ENCODE measurements around the gene RBM15B.
A peak's percentile ranks its signal among the peaks of the same experiment; 100 is the strongest.

The RBM15B gene

GRCh38 chr3:51371943-51372557, 19.0 kb upstream of the RBM15B start:
- H3K27ac Mint-ChIP-seq, result no peak overlapping the region
- H3K4me3 Mint-ChIP-seq, result no peak overlapping the region
- DNase-seq (ENCODE audit: low spot score), result no peak
- H3K36me3 Mint-ChIP-seq (ENCODE audit: low read depth), result no peaks in the 10 kb centered on the region
- H3K27me3 Mint-ChIP-seq (ENCODE audit: low read depth), result no peaks in the 10 kb centered on the region
- H3K4me1 Mint-ChIP-seq (ENCODE audit: low read depth), result no peaks in the 10 kb centered on the region
- no peaks in the 10 kb centered on the region for H3K9me3 Mint-ChIP-seq

DNA sequence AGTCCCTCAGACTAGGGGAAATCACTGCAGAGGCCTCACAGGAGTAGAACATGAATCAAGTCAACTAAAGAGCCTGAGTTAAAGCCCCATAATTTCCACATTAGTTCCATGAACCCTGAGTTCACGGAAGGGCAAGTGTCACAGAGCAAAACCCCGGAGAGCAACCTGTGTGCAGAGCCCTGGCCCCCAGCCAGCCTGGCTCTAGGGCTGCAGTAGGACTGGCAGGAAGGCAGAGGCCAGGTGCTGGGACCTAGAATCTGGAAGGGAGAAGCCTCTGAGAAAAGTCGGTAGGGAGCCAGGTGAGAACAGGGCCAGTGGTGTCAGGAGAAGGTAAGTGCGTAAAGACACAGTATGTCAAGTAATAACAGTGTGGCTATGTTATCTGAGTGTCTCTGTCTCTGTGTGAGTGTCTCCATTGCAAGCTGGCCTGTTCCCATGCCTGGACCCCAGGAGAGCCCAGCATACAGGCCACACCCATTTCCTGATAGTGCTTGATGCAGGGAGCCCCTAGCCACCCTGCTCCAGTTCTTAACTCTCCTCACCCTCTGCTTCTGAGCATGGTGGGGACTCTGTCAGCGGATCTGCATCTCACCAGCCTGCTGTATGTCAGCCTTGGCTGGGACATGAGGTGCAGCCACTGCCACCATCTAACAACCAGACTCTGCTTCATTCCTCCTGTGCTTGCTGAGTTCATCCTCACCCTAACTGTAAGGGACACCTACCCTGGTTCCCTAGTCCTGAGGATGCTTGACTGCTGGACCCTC, 17.2 kb upstream of the RBM15B start:
- H3K4me1 Mint-ChIP-seq (ENCODE audit: low read depth), result no peaks in the 10 kb centered on the region
- H3K4me3 Mint-ChIP-seq, result no peak overlapping the region
- H3K36me3 Mint-ChIP-seq (ENCODE audit: low read depth), result no peaks in the 10 kb centered on the region
- no peak overlapping the region for H3K27ac Mint-ChIP-seq
- no peaks in the 10 kb centered on the region for H3K27me3 Mint-ChIP-seq (ENCODE audit: low read depth)
- no peaks in the 10 kb centered on the region for H3K9me3 Mint-ChIP-seq
- DNase-seq (ENCODE audit: low spot score), result no peak

- no peaks in the 10 kb centered on the region for H3K27me3 Mint-ChIP-seq (ENCODE audit: low read depth)
These were observed 16.6 kb upstream of the RBM15B start for GRCh38 chr3:51374456-51374855.

DNA sequence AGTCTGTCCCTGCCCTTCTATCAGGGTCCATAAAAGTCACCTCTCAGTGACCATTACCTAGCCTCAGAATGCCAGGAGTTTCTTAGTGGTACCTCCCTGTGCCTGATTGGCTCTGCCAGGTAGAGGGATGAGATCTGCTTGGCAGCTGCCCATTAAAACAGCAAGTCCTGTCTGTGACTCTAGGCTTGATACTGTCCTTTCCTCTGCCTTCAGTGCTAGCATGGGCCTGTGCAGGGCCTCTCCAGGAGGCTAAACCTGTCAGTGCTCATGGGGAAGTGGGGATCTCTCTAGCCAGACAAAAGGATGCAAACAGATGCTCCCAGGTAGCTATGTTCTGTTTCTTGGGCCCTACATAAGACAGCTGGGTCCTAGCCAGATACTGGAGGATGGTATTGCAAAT, 15.9 kb upstream of the RBM15B start:
- H3K27ac Mint-ChIP-seq, result no peak overlapping the region
- H3K27me3 Mint-ChIP-seq (ENCODE audit: low read depth), result no peaks in the 10 kb centered on the region
- H3K4me3 Mint-ChIP-seq, result no peak overlapping the region
- no peaks in the 10 kb centered on the region for H3K9me3 Mint-ChIP-seq
- H3K36me3 Mint-ChIP-seq (ENCODE audit: low read depth), result no peaks in the 10 kb centered on the region
- H3K4me1 Mint-ChIP-seq (ENCODE audit: low read depth), result peaks cover 6% of the 10 kb centered on the region
- no peak for DNase-seq (ENCODE audit: low spot score)

More at GRCh38 chr3:51374456-51374855, 16.6 kb upstream of the RBM15B start:
- H3K4me3 Mint-ChIP-seq, result no peak overlapping the region
- no peaks in the 10 kb centered on the region for H3K36me3 Mint-ChIP-seq (ENCODE audit: low read depth)
- H3K27ac Mint-ChIP-seq, result no peak overlapping the region
- no peaks in the 10 kb centered on the region for H3K9me3 Mint-ChIP-seq
- peaks cover 5% of the 10 kb centered on the region for H3K4me1 Mint-ChIP-seq (ENCODE audit: low read depth)
- no peak for DNase-seq (ENCODE audit: low spot score)

DNA sequence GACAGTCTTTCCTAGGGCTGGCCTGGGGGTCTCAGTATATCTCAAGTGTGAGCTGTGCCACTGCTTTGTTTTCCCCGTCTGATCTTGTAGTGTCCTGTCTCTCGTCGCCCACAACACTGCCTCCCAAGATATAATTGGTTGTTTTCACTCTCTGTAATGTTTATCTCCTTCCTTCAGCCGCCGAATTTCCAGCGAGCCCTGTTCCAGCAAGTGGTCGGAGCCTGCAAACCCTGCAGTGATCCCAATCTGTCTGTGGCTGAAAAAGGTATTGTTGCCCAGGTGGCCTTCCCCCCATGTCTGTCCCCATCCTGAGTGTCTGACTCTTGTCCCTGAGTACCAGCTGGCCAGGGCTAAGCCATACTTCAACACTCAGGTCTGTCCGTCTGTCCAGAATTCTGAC, 15.5 kb upstream of the RBM15B start:
- Mint-ChIP-seq H3K27me3 (ENCODE audit: low read depth) (no peaks in the 10 kb centered on the region), H3K36me3 (ENCODE audit: low read depth) (no peaks in the 10 kb centered on the region), H3K27ac (no peak overlapping the region), H3K9me3 (no peaks in the 10 kb centered on the region), H3K4me1 (ENCODE audit: low read depth) (peaks cover 6% of the 10 kb centered on the region), H3K4me3 (no peak overlapping the region)
- DNase-seq (ENCODE audit: low spot score), result no peak

DNA sequence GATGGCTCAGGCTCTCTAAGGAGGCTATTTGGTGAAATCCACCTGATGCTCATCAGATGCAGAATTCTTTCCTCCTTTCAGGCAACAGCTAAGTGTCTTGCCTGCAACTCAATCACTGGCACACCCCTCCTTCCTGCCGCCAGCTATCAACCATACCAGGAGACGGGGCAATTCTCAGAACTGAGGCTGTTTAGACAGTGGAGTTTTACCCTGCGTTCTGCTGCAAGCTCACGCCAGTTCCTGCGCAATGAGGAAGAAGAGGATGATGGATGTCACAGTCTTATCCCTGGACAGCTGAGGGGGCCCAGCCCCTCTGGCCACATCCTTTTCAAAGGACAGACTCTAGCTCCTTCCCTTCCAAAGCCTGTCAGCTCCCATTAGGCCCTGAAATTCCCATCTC, 13.0 kb upstream of the RBM15B start:
- Mint-ChIP-seq H3K4me3 (no peak overlapping the region), H3K27ac (no peak overlapping the region), H3K4me1 (ENCODE audit: low read depth) (peaks cover 7% of the 10 kb centered on the region), H3K9me3 (no peaks in the 10 kb centered on the region), H3K36me3 (ENCODE audit: low read depth) (no peaks in the 10 kb centered on the region), H3K27me3 (ENCODE audit: low read depth) (no peaks in the 10 kb centered on the region)
- DNase-seq (ENCODE audit: low spot score), result no peak

- Mint-ChIP-seq H3K27ac (no peak overlapping the region), H3K4me3 (no peak overlapping the region), H3K27me3 (ENCODE audit: low read depth) (no peaks in the 10 kb centered on the region), H3K4me1 (ENCODE audit: low read depth) (peaks cover 12% of the 10 kb centered on the region), H3K9me3 (no peaks in the 10 kb centered on the region), H3K36me3 (ENCODE audit: low read depth) (peaks cover 2% of the 10 kb centered on the region)
- no peak for DNase-seq (ENCODE audit: low spot score)
These were observed 12.4 kb upstream of the RBM15B start for GRCh38 chr3:51378726-51379125.

GRCh38 chr3:51379301-51379700, 11.8 kb upstream of the RBM15B start:
- no peaks in the 10 kb centered on the region for H3K27me3 Mint-ChIP-seq (ENCODE audit: low read depth)
- H3K4me1 Mint-ChIP-seq (ENCODE audit: low read depth), result peaks cover 16% of the 10 kb centered on the region
- no peaks in the 10 kb centered on the region for H3K9me3 Mint-ChIP-seq
- no peak for DNase-seq (ENCODE audit: low spot score)
- H3K27ac Mint-ChIP-seq, result no peak overlapping the region
- H3K36me3 Mint-ChIP-seq (ENCODE audit: low read depth), result peaks cover 7% of the 10 kb centered on the region
- H3K4me3 Mint-ChIP-seq, result no peak overlapping the region

- H3K4me3 Mint-ChIP-seq, result no peak overlapping the region
- no peak overlapping the region for H3K27ac Mint-ChIP-seq
- peaks cover 16% of the 10 kb centered on the region for H3K4me1 Mint-ChIP-seq (ENCODE audit: low read depth)
- H3K27me3 Mint-ChIP-seq (ENCODE audit: low read depth), result no peaks in the 10 kb centered on the region
- DNase-seq (ENCODE audit: low spot score), result no peak
- peaks cover 12% of the 10 kb centered on the region for H3K36me3 Mint-ChIP-seq (ENCODE audit: low read depth)
- H3K9me3 Mint-ChIP-seq, result no peaks in the 10 kb centered on the region
These were observed 11.2 kb upstream of the RBM15B start for GRCh38 chr3:51379746-51380455.

GRCh38 chr3:51380601-51381332, 10.3 kb upstream of the RBM15B start:
- peaks cover 16% of the 10 kb centered on the region for H3K4me1 Mint-ChIP-seq (ENCODE audit: low read depth)
- H3K4me3 Mint-ChIP-seq, result no peak overlapping the region
- H3K27me3 Mint-ChIP-seq (ENCODE audit: low read depth), result no peaks in the 10 kb centered on the region
- peaks cover 16% of the 10 kb centered on the region for H3K36me3 Mint-ChIP-seq (ENCODE audit: low read depth)
- no peak overlapping the region for H3K27ac Mint-ChIP-seq
- H3K9me3 Mint-ChIP-seq, result no peaks in the 10 kb centered on the region
- no peak for DNase-seq (ENCODE audit: low spot score)

DNA sequence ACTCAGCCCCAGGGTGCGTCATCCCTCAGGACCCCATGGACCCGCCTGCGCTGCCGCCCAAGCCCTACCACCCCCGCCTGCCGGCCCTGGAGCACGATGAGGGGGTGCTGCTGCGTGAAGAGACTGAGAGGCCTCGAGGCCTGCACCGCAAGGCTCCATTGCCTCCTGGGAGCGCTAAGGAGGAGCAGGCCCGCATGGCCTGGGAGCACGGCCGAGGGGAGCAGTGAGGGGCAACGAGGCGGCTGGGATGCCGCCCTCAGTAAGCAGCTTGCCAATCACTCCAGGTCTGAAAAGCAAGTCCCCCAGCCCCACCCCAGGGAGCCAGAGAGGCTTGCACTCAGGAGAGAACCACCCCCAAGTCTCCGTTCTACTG, 9.8 kb upstream of the RBM15B start:
- H3K4me3 Mint-ChIP-seq, result no peak overlapping the region
- DNase-seq (ENCODE audit: low spot score), result no peak
- peaks cover 18% of the 10 kb centered on the region for H3K4me1 Mint-ChIP-seq (ENCODE audit: low read depth)
- no peak overlapping the region for H3K27ac Mint-ChIP-seq
- H3K36me3 Mint-ChIP-seq (ENCODE audit: low read depth), result peaks cover 21% of the 10 kb centered on the region
- H3K9me3 Mint-ChIP-seq, result no peaks in the 10 kb centered on the region
- H3K27me3 Mint-ChIP-seq (ENCODE audit: low read depth), result no peaks in the 10 kb centered on the region

- no peaks in the 10 kb centered on the region for H3K27me3 Mint-ChIP-seq (ENCODE audit: low read depth)
- no peak overlapping the region for H3K4me3 Mint-ChIP-seq
- H3K9me3 Mint-ChIP-seq, result no peaks in the 10 kb centered on the region
- no peak overlapping the region for H3K27ac Mint-ChIP-seq
- no peak for DNase-seq (ENCODE audit: low spot score)
- peaks cover 28% of the 10 kb centered on the region for H3K36me3 Mint-ChIP-seq (ENCODE audit: low read depth)
- peaks cover 23% of the 10 kb centered on the region for H3K4me1 Mint-ChIP-seq (ENCODE audit: low read depth)
These were observed 8.9 kb upstream of the RBM15B start for GRCh38 chr3:51382076-51382745.

- Mint-ChIP-seq H3K36me3 (ENCODE audit: low read depth) (peaks cover 35% of the 10 kb centered on the region), H3K4me1 (ENCODE audit: low read depth) (peaks cover 31% of the 10 kb centered on the region), H3K27me3 (ENCODE audit: low read depth) (no peaks in the 10 kb centered on the region), H3K9me3 (no peaks in the 10 kb centered on the region), H3K27ac (peak overlapping the region; percentile 52), H3K4me3 (peak overlapping the region; percentile 98)
- no peak for DNase-seq (ENCODE audit: low spot score)
These were observed 8.0 kb upstream of the RBM15B start for GRCh38 chr3:51382947-51383578.
